ENCODE data around the gene MRPS26.

The MRPS26 gene

GRCh38 chr20:3077618-3078134, 31.8 kb downstream of the MRPS26 start:
- peak; percentile 22 for DNase-seq

GRCh38 chr20:3080939-3081388, 35.1 kb downstream of the MRPS26 start:
- DNase-seq, result no peak

- no peak for DNase-seq
These were observed 35.8 kb downstream of the MRPS26 start for GRCh38 chr20:3081641-3082040.

- DNase-seq, result no peak
These were observed 36.6 kb downstream of the MRPS26 start for GRCh38 chr20:3082306-3082951.

GRCh38 chr20:3082955-3083952, 37.4 kb downstream of the MRPS26 start:
- no peak for DNase-seq

- DNase-seq, result no peak
These were observed 38.6 kb downstream of the MRPS26 start, which contains the start of gene AVP for GRCh38 chr20:3084283-3084985. Gene AVP (minus strand): TSS chr20:3084724. CDS start chr20:3084674, 50 bp downstream.

- DNase-seq, result no peak
These were observed 39.1 kb downstream of the MRPS26 start for GRCh38 chr20:3084986-3085360.

GRCh38 chr20:3085571-3086072, 39.8 kb downstream of the MRPS26 start:
- DNase-seq, result no peak

GRCh38 chr20:3088031-3088430, 42.2 kb downstream of the MRPS26 start:
- DNase-seq, result no peak

- no peak for DNase-seq
These were observed 44.7 kb downstream of the MRPS26 start for GRCh38 chr20:3090565-3090964.

- DNase-seq, result no peak
These were observed 46.9 kb downstream of the MRPS26 start for GRCh38 chr20:3092611-3093379.

GRCh38 chr20:3093861-3094361, 48.1 kb downstream of the MRPS26 start:
- DNase-seq, result no peak

GRCh38 chr20:3094848-3095629, 49.2 kb downstream of the MRPS26 start:
- DNase-seq, result no peak

Data from activated CD4-positive, alpha-beta T cell treated with anti-CD3 and anti-CD28 coated beads, Interleukin-2, Interleukin-6, amounts not matched to agents 100 ng/mL and 50 ng/mL, durations not matched to agents 16 hours and 8 hours (primary cell).